ENCODE measurements around the gene CPEB1. TPM values are rescaled to one million over a fixed set of nuclear protein-coding genes. Genes with fewer than 3 reads are reported as not detected.
"Not testable (repeated sequence)": the region's sequence is repeated elsewhere in the genome, so short reads cannot be mapped to it uniquely, and the experiment has no call there.

The CPEB1 gene
- total RNA-seq, 1 donor from 2014 or later = 0.72 TPM

DNA sequence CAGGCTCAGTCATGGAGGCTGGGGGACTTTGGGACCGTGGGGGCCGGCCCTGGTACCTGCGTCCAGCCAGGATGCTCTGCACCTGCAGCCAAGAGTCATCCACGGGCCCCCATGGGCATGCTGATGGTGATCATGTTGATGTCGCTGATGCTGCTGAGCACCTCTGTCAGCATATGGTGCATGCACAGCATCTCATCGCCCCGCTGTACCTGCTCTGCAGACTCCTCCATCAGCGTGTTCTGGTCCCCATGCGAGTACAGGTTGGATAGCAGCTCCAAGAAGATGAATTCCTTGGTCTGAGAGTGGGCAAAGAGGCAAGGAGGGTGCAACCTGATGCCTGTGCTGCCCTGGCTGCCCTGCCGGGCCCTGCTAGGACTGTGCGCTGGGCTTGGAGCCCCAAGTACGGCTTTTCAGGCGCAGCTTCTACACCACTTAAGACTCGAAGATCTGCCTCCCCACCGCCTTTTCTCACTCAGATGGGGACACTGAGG lies 114.1 kb downstream of the CPEB1 start:
- H3K36me3 Mint-ChIP-seq (ENCODE audit: low read depth) = peaks cover 33% of the 10 kb centered on the region
- H3K9me3 Mint-ChIP-seq = no peaks in the 10 kb centered on the region
- H3K4me1 Mint-ChIP-seq = peaks cover 26% of the 10 kb centered on the region
- no peaks in the 10 kb centered on the region for H3K27me3 Mint-ChIP-seq (ENCODE audit: low read depth)
- no peak overlapping the region for H3K27ac Mint-ChIP-seq (ENCODE audit: unreplicated experiment)
- peak overlapping the region; percentile 49 for H3K4me3 Mint-ChIP-seq
- TF ChIP-seq, protein P1, sequence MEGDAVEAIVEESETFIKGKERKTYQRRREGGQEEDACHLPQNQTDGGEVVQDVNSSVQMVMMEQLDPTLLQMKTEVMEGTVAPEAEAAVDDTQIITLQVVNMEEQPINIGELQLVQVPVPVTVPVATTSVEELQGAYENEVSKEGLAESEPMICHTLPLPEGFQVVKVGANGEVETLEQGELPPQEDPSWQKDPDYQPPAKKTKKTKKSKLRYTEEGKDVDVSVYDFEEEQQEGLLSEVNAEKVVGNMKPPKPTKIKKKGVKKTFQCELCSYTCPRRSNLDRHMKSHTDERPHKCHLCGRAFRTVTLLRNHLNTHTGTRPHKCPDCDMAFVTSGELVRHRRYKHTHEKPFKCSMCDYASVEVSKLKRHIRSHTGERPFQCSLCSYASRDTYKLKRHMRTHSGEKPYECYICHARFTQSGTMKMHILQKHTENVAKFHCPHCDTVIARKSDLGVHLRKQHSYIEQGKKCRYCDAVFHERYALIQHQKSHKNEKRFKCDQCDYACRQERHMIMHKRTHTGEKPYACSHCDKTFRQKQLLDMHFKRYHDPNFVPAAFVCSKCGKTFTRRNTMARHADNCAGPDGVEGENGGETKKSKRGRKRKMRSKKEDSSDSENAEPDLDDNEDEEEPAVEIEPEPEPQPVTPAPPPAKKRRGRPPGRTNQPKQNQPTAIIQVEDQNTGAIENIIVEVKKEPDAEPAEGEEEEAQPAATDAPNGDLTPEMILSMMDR (conservative IDR thresholded peaks at IDR 0.05) = no peak
- no peak for DNase-seq (ENCODE audit: low read depth, low spot score)

DNA sequence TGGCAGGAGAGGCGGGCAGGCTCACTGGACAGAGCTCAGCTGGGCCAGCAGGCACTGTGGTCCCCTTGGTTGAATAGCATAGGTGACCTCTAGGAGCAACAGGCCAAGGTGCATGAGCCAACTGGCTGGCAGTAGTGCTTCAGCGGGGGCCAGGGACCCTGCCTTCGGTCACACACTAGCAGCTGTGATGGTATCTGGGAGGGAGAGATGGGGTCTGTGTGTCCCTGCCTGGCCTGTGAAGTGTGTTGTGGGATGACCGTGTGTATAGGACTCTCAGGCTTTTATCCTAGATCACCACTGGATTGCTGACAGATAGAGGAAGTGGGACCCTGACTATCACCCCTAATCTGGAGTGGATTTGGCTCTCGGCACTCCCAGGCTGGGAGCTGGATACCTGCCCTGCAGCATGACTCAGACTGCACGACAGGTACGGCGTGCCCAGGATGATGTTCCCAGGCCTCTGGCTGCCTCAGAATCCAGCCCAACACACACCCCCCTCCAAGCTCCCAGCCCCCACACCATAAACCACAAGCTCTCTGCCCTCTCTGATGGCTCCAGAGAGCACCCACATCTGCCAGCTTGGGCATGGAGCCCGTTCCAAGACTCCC lies 114.7 kb downstream of the CPEB1 start:
- Mint-ChIP-seq H3K9me3 (no peaks in the 10 kb centered on the region), H3K27ac (ENCODE audit: unreplicated experiment) (no peak overlapping the region), H3K4me3 (no peak overlapping the region), H3K36me3 (ENCODE audit: low read depth) (peaks cover 27% of the 10 kb centered on the region), H3K4me1 (peaks cover 20% of the 10 kb centered on the region), H3K27me3 (ENCODE audit: low read depth) (no peaks in the 10 kb centered on the region)
- no peak for DNase-seq (ENCODE audit: low read depth, low spot score)
- TF ChIP-seq, protein P1 (conservative IDR thresholded peaks at IDR 0.05) = no peak

DNA sequence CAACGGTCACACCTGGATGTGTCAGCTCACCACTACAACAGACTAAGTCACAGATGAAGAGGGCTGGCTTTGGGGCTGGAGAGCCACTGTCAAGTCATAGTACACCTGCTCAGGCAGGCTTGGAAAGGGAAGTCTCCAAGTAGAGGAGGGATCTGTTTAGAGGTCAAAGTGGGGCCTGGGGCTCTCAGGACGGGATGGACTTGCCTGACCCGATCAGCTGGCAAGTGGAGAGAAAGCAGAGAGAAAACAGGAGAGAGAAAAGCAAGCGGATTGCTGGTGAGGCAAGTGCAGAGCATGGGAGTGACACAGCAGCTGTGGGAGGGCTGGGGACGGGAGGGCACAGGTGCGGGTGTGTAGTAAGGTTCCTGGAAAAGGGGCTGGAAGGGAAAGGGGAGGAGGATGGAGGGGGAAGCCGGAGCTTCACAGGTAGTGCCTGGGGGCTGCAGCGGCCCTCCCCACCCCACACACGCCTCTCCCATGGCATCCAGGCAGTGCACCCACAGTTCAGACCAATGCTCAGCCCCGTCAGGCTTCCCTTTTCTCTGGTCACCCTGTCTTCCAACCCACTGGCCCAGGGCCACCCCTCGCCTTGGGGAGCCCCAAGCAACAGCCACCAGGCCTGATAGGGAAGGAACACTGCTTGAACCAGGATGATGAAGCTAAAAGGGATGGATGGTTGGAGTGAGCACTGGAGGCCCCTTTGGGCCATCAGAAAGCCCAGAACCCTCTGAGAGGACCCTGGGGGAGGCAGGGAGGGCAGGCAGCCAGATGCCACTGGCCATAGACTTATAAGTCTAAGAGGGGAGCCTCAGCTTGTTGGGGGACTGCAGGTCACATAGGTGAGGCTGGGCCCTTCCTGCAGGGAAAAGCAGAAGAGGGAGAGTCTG lies 115.4 kb downstream of the CPEB1 start:
- Mint-ChIP-seq H3K9me3 (no peaks in the 10 kb centered on the region), H3K4me1 (peaks cover 13% of the 10 kb centered on the region), H3K36me3 (ENCODE audit: low read depth) (peaks cover 22% of the 10 kb centered on the region), H3K27ac (ENCODE audit: unreplicated experiment) (no peak overlapping the region), H3K4me3 (peak overlapping the region; percentile 36), H3K27me3 (ENCODE audit: low read depth) (no peaks in the 10 kb centered on the region)
- TF ChIP-seq, protein P1 (conservative IDR thresholded peaks at IDR 0.05) = no peak
- no peak for DNase-seq (ENCODE audit: low read depth, low spot score)

DNA sequence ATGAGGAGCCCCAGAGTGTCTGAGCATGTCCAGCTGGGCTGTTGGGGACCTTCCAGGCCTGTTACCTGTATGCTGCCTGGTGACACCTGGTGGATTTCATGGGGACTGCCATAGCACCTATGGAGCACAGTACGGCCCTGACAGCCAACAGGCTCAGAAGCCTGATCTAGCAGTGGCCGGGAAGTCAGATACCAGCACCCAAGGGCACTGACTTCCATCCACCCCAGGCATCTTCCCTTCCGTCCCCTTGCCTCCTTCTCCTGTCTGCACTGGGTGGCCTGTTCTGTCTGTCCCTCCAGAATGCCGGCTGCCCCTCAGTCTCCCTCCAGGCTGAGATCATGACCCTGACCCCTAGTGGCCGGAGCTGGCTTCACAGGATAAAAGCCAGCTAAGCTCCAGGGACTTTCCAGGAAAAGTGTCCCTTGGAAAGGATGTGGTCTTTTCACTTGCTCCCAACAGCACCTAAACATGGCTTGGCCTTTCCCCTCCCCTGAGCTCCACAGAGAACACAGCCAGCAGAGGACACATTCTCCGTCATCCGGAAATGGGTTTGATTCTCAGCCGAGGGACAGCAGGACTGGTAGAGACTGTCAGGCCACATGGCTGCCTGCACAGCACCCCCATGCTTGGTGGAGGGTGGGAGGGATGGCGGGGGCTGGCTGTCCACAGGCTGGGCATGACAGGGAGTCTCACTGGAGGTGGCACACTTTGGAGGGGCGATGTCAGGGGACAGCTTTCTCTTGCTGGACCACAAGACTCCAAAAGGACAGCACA lies 116.4 kb downstream of the CPEB1 start:
- Mint-ChIP-seq H3K4me1 (peaks cover 5% of the 10 kb centered on the region), H3K27ac (ENCODE audit: unreplicated experiment) (no peak overlapping the region), H3K36me3 (ENCODE audit: low read depth) (peaks cover 15% of the 10 kb centered on the region)

DNA sequence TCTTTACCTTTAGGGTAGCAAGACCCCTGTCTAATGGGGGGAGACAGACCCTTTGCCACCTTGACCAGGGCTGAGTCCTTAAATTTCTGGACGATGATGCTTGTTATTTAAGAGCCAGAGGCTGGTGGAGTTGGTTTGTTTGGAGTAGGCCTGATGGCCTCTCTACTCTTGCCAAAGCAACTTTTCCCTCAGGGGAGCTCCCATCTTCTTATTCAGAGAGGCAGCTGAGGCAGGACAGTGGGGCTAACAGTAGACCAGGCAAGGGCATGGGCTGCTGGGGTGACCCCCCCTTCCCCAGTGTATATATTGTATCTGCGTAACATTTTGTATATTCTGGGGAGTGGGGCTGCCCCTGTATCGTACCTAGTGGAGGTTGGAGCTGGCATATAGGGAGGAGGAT lies 117.2 kb downstream of the CPEB1 start:
- Mint-ChIP-seq H3K4me3 (no peak overlapping the region), H3K27ac (ENCODE audit: unreplicated experiment) (no peak overlapping the region), H3K9me3 (no peaks in the 10 kb centered on the region), H3K4me1 (peaks cover 5% of the 10 kb centered on the region), H3K36me3 (ENCODE audit: low read depth) (peaks cover 10% of the 10 kb centered on the region), H3K27me3 (ENCODE audit: low read depth) (no peaks in the 10 kb centered on the region)
- DNase-seq (ENCODE audit: low read depth, low spot score) = no peak
- TF ChIP-seq, protein P1 (conservative IDR thresholded peaks at IDR 0.05) = no peak

More for the DNA sequence above, 116.4 kb downstream of the CPEB1 start:
- DNase-seq (ENCODE audit: low read depth, low spot score) = peak; percentile 78
- Mint-ChIP-seq H3K27me3 (ENCODE audit: low read depth) (no peaks in the 10 kb centered on the region), H3K4me3 (peak overlapping the region; percentile 22), H3K9me3 (no peaks in the 10 kb centered on the region)
- TF ChIP-seq, protein P1 (conservative IDR thresholded peaks at IDR 0.05) = peak; percentile 90

DNA sequence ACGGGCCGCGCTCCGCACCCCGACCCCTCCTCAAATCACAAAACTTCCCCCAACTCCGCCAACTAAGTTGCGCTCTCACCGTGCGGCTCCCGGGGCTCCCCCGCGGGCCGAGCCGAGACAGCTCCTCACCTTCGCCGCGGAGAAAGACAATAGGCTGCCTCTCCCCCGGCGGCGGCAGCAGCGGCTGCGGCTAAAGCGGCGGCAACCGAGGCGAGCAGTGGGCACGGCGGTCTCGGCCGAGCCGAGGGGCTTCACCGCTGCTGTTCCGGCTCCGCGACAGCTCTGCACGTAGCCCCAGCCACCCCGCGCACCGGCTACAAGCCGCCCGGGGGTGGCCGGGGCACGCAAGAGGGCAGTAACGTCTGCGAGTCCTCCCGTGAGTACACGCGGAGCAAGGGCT lies 133.6 kb downstream of the CPEB1 start:
- H3K4me3 Mint-ChIP-seq; H3K4me1 Mint-ChIP-seq; H3K36me3 Mint-ChIP-seq (ENCODE audit: low read depth); DNase-seq (ENCODE audit: low read depth, low spot score); H3K27ac Mint-ChIP-seq (ENCODE audit: unreplicated experiment); H3K9me3 Mint-ChIP-seq; H3K27me3 Mint-ChIP-seq (ENCODE audit: low read depth): not testable (repeated sequence)

DNA sequence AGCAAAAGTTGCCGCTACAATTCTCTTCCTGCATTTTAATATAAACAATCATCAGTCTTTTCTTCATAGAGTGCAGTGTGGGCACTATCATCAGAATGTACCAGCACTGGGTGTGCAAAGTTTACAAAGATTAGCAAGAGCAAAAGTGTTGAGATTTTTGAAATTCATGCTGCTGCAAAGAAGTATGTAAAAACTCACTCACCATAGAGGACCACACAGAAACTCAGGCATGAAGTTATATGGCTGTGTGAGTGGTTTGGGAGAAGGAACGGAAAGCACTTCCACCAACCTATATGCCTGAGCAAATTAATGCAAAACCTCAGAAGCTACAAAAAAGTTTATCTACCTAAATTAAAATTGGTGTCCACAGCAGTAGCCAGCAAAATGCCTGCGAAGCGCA lies 139.5 kb downstream of the CPEB1 start:
- H3K9me3 Mint-ChIP-seq = not testable (repeated sequence)

DNA sequence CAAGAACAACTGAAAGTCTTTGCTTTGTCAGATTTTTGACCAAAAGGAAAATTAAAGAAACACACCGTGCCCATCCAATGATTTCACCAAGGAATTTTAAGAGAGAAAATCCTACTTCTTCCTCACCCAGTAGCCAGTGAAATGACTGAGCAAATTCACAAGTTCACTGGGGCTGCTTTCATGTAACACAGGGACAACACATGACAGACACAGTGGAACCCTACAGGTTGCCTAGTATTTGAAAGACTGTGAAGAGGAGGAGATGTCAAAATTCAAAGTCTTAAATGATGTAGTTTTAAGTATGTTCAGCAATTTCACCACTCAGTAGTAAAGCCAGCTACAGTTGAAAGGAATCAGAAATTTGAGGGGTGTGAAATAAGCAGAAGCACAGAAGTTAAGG lies 140.1 kb downstream of the CPEB1 start:
- H3K27me3 Mint-ChIP-seq (ENCODE audit: low read depth); H3K4me1 Mint-ChIP-seq; DNase-seq (ENCODE audit: low read depth, low spot score); H3K36me3 Mint-ChIP-seq (ENCODE audit: low read depth); H3K4me3 Mint-ChIP-seq; H3K27ac Mint-ChIP-seq (ENCODE audit: unreplicated experiment); H3K9me3 Mint-ChIP-seq: not testable (repeated sequence)

More for the DNA sequence above, 139.5 kb downstream of the CPEB1 start:
- not testable (repeated sequence) for H3K36me3 Mint-ChIP-seq (ENCODE audit: low read depth); H3K4me3 Mint-ChIP-seq; DNase-seq (ENCODE audit: low read depth, low spot score); H3K4me1 Mint-ChIP-seq; H3K27me3 Mint-ChIP-seq (ENCODE audit: low read depth); H3K27ac Mint-ChIP-seq (ENCODE audit: unreplicated experiment)
